K562 (cell line): ENCODE results near the gene RND1.

Experiments
- COPS2 ChIP-seq: fragments of 450-650 bp; conservative IDR thresholded peaks from 2 replicates; pipeline ENCODE4 v1.6.1; 2016; ENCODE audit warnings: mild to moderate bottlenecking, moderate library complexity
- FOXA1 ChIP-seq: fragments of 450-650 bp; IDR thresholded peaks from 2 replicates; pipeline ENCODE4 v1.6.1; 2016; ENCODE audit warnings: mild to moderate bottlenecking, borderline replicate concordance
- FOXJ3 ChIP-seq: sonication (generic); formaldehyde crosslinking; IDR thresholded peaks from 2 replicates; pipeline ENCODE4 v1.4.0; 2020; ENCODE audit warnings: mild to moderate bottlenecking, missing genetic modification reagents
- YY1 ChIP-seq, 3 experiments: IDR thresholded peaks; 2 replicates each; pipeline ENCODE4 v1.6.1; 2011; ENCODE audit warnings: low read length in 2 of 3, mild to moderate bottlenecking in 2 of 3, moderate library complexity in 2 of 3, borderline replicate concordance in 1 of 3, control low read depth in 1 of 3, low read depth in 1 of 3; ENCODE audit not compliant: insufficient read depth in 3 of 3, insufficient replicate concordance in 2 of 3, control insufficient read depth in 1 of 3, insufficient read length in 1 of 3; ENCODE audit errors: extremely low read depth in 1 of 3

- no peak for TF ChIP-seq COPS2
- no peak for TF ChIP-seq YY1 (IDR thresholded peaks at IDR 0.05; ENCODE audit: borderline replicate concordance in 1 of 3, control insufficient read depth in 1 of 3, extremely low read depth in 1 of 3, insufficient read depth in 3 of 3, insufficient read length in 1 of 3, insufficient replicate concordance in 2 of 3, low read depth in 1 of 3, low read length in 2 of 3)
- no peak for TF ChIP-seq FOXA1
- no peak for TF ChIP-seq FOXJ3 (CRISPR knock-in tag)
Measured at GRCh38 chr12:48811437-48812090, 54.1 kb downstream of the RND1 start.
